HL-60 (cell line): ENCODE measurements around the gene CKAP2L.
"Not testable (repeated sequence)": the region's sequence is repeated elsewhere in the genome, so short reads cannot be mapped to it uniquely, and the experiment has no call there.

Experiments
- DNase-seq, 2 experiments: peaks; one replicate each; pipeline ENCODE4 v3.0.0-alpha.2; 2010 to 2020; ENCODE audit warnings: low read depth in 1 of 2, low spot score in 1 of 2
- H3K27ac ChIP-seq: fragments of 250-450 bp; sonication (Bioruptor Pico); replicated peaks from 2 replicates; pipeline ENCODE4 v1.5.1; 2020; ENCODE audit warnings: mild to moderate bottlenecking, moderate library complexity
- H3K27me3 ChIP-seq: fragments of 250-450 bp; sonication (Bioruptor Pico); 2 replicates; pipeline ENCODE4 v1.5.1; 2021; ENCODE audit warnings: mild to moderate bottlenecking, moderate library complexity; ENCODE audit not compliant: insufficient read depth, poor library complexity, severe bottlenecking
- H3K4me3 ChIP-seq: replicated peaks from 2 replicates; pipeline ENCODE4 v1.5.1; 2011; ENCODE audit warnings: mild to moderate bottlenecking, control low read depth, low read length; ENCODE audit not compliant: insufficient read depth
- CTCF ChIP-seq: IDR thresholded peaks from one replicate; pipeline ENCODE4 v1.5.1; 2011; ENCODE audit warnings: low read length, control low read depth, inconsistent platforms; ENCODE audit not compliant: insufficient read depth
- GABPA ChIP-seq: IDR thresholded peaks from 2 replicates; pipeline ENCODE4 v1.6.1; 2012; ENCODE audit warnings: low read depth
- POLR2AphosphoS5 ChIP-seq: IDR thresholded peaks from 2 replicates; pipeline ENCODE4 v1.6.1; 2012; ENCODE audit warnings: low read depth
- REST ChIP-seq: IDR thresholded peaks from 2 replicates; pipeline ENCODE4 v1.6.1; 2012; ENCODE audit warnings: low read depth; ENCODE audit not compliant: insufficient replicate concordance
- SPI1 ChIP-seq: IDR thresholded peaks from 2 replicates; pipeline ENCODE4 v1.6.1; 2012; ENCODE audit warnings: low read depth, mild to moderate bottlenecking, borderline replicate concordance

CKAP2L gene

GRCh38 chr2:112708968-112709367 is 55.4 kb downstream of the CKAP2L start:
- peak overlapping the region; percentile 66 for H3K27ac ChIP-seq
- H3K4me3 ChIP-seq, result no peak overlapping the region
- TF ChIP-seq REST (no peak), SPI1 (no peak), GABPA (no peak), CTCF (no peak), POLR2AphosphoS5 (no peak)
- H3K27me3 ChIP-seq, result no peaks in the 10 kb centered on the region
- DNase-seq, result no peak

GRCh38 chr2:112706947-112707346 is 57.5 kb downstream of the CKAP2L start:
- H3K27me3 ChIP-seq, DNase-seq, H3K4me3 ChIP-seq: not testable (repeated sequence)
- H3K27ac ChIP-seq, result peak overlapping the region; percentile 66

GRCh38 chr2:112706170-112706664 is 58.2 kb downstream of the CKAP2L start:
- H3K27ac ChIP-seq, result peak overlapping the region; percentile 66
- TF ChIP-seq POLR2AphosphoS5 (peak; percentile 98), SPI1 (peak; percentile 25; the same call in 1 of the 2 replicates), CTCF (no peak)
- DNase-seq, result peak; percentile 77 to 92
- H3K4me3 ChIP-seq, result no peak overlapping the region
- no peaks in the 10 kb centered on the region for H3K27me3 ChIP-seq

GRCh38 chr2:112705575-112705974 is 58.8 kb downstream of the CKAP2L start:
- Histone ChIP-seq H3K27me3 (no peaks in the 10 kb centered on the region), H3K27ac (peak overlapping the region; percentile 66), H3K4me3 (no peak overlapping the region)
- DNase-seq, result no peak
- TF ChIP-seq CTCF (no peak), REST (no peak)
